HCT116 (cell line): ENCODE results near the gene PRR23A.

ENCODE experiments used
- CTCF ChIP-seq, 3 experiments: fragments of 200-600 bp in 1 of 3; sonication (generic) in 1 of 3; IDR thresholded peaks in 2 of 3; conservative IDR thresholded peaks in 1 of 3; 2 replicates each; pipeline ENCODE4 v1.5.1; 2012 to 2017; ENCODE audit warnings: low read depth in 2 of 3, low read length in 2 of 3, antibody characterized with exemption in 1 of 3, borderline replicate concordance in 1 of 3, control low read depth in 1 of 3, mild to moderate bottlenecking in 1 of 3, mixed read lengths in 1 of 3, mixed run types in 1 of 3, moderate library complexity in 1 of 3; ENCODE audit not compliant: insufficient read depth in 1 of 3
- POLR2A ChIP-seq: IDR thresholded peaks from 2 replicates; pipeline ENCODE4 v1.7.0; 2011; ENCODE audit warnings: borderline replicate concordance; ENCODE audit not compliant: insufficient read depth, insufficient read length; ENCODE audit errors: extremely low read depth

GRCh38 chr3:138971766-138972320 lies 34.2 kb downstream of the PRR23A start:
- TF ChIP-seq CTCF (IDR thresholded peaks at IDR 0.05 in 2 of 3, conservative IDR thresholded peaks at IDR 0.05 in 1 of 3; ENCODE audit: borderline replicate concordance in 1 of 3, insufficient read depth in 1 of 3, low read depth in 2 of 3, low read length in 2 of 3), result no peak
- no peak for TF ChIP-seq POLR2A
